ENCODE data around the gene SDCBP2.

GRCh38 chr20:1375515-1375914 lies 46.6 kb upstream of the SDCBP2 start:
- TF ChIP-seq, protein P1, sequence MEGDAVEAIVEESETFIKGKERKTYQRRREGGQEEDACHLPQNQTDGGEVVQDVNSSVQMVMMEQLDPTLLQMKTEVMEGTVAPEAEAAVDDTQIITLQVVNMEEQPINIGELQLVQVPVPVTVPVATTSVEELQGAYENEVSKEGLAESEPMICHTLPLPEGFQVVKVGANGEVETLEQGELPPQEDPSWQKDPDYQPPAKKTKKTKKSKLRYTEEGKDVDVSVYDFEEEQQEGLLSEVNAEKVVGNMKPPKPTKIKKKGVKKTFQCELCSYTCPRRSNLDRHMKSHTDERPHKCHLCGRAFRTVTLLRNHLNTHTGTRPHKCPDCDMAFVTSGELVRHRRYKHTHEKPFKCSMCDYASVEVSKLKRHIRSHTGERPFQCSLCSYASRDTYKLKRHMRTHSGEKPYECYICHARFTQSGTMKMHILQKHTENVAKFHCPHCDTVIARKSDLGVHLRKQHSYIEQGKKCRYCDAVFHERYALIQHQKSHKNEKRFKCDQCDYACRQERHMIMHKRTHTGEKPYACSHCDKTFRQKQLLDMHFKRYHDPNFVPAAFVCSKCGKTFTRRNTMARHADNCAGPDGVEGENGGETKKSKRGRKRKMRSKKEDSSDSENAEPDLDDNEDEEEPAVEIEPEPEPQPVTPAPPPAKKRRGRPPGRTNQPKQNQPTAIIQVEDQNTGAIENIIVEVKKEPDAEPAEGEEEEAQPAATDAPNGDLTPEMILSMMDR (IDR thresholded peaks at IDR 0.05; ENCODE audit: low read depth, low read length, missing input control) = no peak
- TF ChIP-seq RAD21 (IDR thresholded peaks at IDR 0.05) (no peak), RXRA (IDR thresholded peaks at IDR 0.05) (no peak)
